ENCODE data around the gene COX7A2L.
"Not testable (repeated sequence)": the region's sequence is repeated elsewhere in the genome, so short reads cannot be mapped to it uniquely, and the experiment has no call there.

Gene COX7A2L

GRCh38 chr2:42339191-42339912 is 21.7 kb downstream of the COX7A2L start:
- DNase-seq (ENCODE audit: low spot score): no peak

GRCh38 chr2:42338567-42339190 is 22.3 kb downstream of the COX7A2L start:
- no peak for DNase-seq (ENCODE audit: low spot score)

GRCh38 chr2:42337846-42338566 is 23.0 kb downstream of the COX7A2L start:
- DNase-seq (ENCODE audit: low spot score): no peak

- no peak for DNase-seq (ENCODE audit: low spot score)
Measured at GRCh38 chr2:42337356-42337820, 23.6 kb downstream of the COX7A2L start.

GRCh38 chr2:42336361-42336965 is 24.6 kb downstream of the COX7A2L start:
- no peak for DNase-seq (ENCODE audit: low spot score)

GRCh38 chr2:42335514-42336104 is 25.4 kb downstream of the COX7A2L start:
- DNase-seq (ENCODE audit: low spot score): no peak

GRCh38 chr2:42334865-42335264 is 26.2 kb downstream of the COX7A2L start:
- not testable (repeated sequence) for DNase-seq (ENCODE audit: low spot score)

GRCh38 chr2:42334220-42334619 is 26.8 kb downstream of the COX7A2L start:
- DNase-seq (ENCODE audit: low spot score): no peak

GRCh38 chr2:42333579-42333978 is 27.4 kb downstream of the COX7A2L start:
- DNase-seq (ENCODE audit: low spot score): no peak

GRCh38 chr2:42332575-42332974 is 28.4 kb downstream of the COX7A2L start:
- no peak for DNase-seq (ENCODE audit: low spot score)

- DNase-seq (ENCODE audit: low spot score): no peak
Measured at GRCh38 chr2:42331569-42332284, 29.3 kb downstream of the COX7A2L start.

- no peak for DNase-seq (ENCODE audit: low spot score)
Measured at GRCh38 chr2:42329736-42330135, 31.3 kb downstream of the COX7A2L start.

- no peak for DNase-seq (ENCODE audit: low spot score)
Measured at GRCh38 chr2:42328923-42329322, 32.1 kb downstream of the COX7A2L start.

- DNase-seq (ENCODE audit: low spot score): no peak
Measured at GRCh38 chr2:42328148-42328833, 32.7 kb downstream of the COX7A2L start.

- no peak for DNase-seq (ENCODE audit: low spot score)
Measured at GRCh38 chr2:42327125-42327524, 33.9 kb downstream of the COX7A2L start.

- DNase-seq (ENCODE audit: low spot score): no peak
Measured at GRCh38 chr2:42325609-42326008, 35.4 kb downstream of the COX7A2L start.

GRCh38 chr2:42324949-42325348 is 36.1 kb downstream of the COX7A2L start:
- no peak for DNase-seq (ENCODE audit: low spot score)

- DNase-seq (ENCODE audit: low spot score): no peak
Measured at GRCh38 chr2:42324244-42324643, 36.8 kb downstream of the COX7A2L start.

- DNase-seq (ENCODE audit: low spot score): no peak
Measured at GRCh38 chr2:42321452-42322064, 39.5 kb downstream of the COX7A2L start.

GRCh38 chr2:42319265-42319664 is 41.8 kb downstream of the COX7A2L start:
- DNase-seq (ENCODE audit: low spot score): no peak

Measured in ecto neural progenitor cell (in vitro differentiated cells).